HG02884 (cell line): ENCODE measurements around the gene NKX1-2.

Experiments used
- ATAC-seq: cut with Tn5 transposase; IDR thresholded peaks from one replicate; pipeline ENCODE4 v1.9.1; 2021; ENCODE audit warnings: mild to moderate bottlenecking, moderate library complexity; ENCODE audit not compliant: unreplicated experiment

Gene NKX1-2

GRCh38 chr10:124476043-124476725, 26.3 kb upstream of the NKX1-2 start:
- ATAC-seq = no peak

GRCh38 chr10:124474514-124475070, 24.8 kb upstream of the NKX1-2 start:
- ATAC-seq = no peak

DNA sequence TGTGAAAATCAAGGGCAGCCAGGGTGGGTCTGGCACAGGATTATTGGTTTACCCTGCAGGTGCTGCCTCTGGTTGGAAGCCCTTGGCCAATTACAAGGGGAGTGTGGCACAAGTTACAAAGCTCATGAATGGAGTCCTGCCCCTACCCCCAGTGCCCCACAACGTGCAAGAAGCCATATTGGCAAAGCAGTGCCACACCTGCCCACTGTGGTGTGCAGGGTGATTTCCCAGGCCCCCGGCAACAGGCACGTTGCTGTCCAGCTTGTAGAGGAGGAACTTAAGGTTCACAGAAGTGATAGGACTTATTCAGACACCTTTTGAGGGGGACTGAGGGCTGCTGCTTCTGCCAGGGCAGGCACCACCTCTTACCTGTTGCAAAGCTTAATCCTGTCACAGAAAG, 23.2 kb upstream of the NKX1-2 start:
- no peak for ATAC-seq

- ATAC-seq = no peak
Measured at GRCh38 chr10:124472071-124472470, 22.2 kb upstream of the NKX1-2 start.

- ATAC-seq = no peak
Measured at GRCh38 chr10:124470544-124471434, 21.0 kb upstream of the NKX1-2 start.

DNA sequence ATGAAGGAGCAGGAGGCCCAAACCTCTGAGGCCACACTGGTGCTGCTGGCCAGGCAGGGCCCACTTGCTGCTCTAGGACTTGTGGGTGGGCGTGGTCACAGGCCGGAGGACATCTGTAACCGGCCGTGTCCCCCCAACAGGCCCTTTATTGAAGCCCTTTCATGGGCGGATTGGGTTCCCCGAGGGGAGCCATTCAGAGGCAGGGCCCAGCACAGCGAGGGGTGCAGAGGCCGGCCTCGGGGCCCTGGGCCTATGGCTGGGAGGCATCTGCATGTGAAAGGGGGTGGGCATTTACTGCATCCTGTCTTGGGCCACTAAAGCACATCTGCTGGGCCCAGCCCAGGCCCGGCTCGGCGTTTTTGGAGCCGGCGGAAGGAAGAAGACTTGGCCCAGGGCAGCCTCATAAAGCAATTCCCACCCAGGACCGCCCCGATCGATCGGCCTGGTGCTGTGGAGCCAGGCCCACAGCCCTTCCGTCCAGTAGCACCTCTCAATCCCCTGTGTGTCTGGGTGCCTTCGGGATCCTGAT, 20.2 kb upstream of the NKX1-2 start:
- no peak for ATAC-seq

GRCh38 chr10:124468624-124469023, 18.8 kb upstream of the NKX1-2 start:
- ATAC-seq = no peak

- no peak for ATAC-seq
Measured at GRCh38 chr10:124467165-124467564, 17.3 kb upstream of the NKX1-2 start.

- no peak for ATAC-seq
Measured at GRCh38 chr10:124465777-124466488, 16.1 kb upstream of the NKX1-2 start.

- peak; percentile 46 for ATAC-seq
Measured at GRCh38 chr10:124465003-124465776, 15.4 kb upstream of the NKX1-2 start.

- no peak for ATAC-seq
Measured at GRCh38 chr10:124464028-124464965, 14.5 kb upstream of the NKX1-2 start.

GRCh38 chr10:124462348-124462695, 12.5 kb upstream of the NKX1-2 start:
- no peak for ATAC-seq

DNA sequence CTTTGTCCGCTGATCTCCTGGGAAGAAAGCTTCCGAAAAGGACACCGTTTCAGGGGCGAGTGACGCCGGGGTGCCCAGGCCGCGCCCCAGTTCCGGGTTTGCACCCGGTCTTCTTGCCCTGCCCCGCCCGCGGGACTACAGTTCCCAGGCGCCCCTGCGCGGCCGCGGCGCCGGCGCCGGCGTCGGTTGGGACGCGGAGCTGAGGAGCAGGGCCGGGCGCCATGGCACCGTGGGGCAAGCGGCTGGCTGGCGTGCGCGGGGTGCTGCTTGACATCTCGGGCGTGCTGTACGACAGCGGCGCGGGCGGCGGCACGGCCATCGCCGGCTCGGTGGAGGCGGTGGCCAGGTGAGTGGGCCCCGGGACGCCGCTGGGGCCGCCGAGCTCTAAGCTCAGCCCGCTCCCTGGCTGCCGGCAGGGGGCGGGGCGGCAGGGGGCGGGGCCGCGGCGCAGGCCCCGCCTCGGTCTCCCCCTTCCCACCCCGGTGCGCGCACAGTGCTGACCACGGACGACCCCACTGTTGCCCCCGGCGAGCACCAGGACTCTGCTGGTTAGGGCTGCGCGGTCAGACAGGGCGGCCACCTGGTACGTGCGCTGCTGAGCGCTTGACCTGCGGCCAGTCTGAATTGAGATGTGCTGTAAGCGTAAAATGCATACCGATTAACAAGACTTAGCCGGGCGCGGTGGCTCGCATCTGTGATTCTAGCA, 12.0 kb upstream of the NKX1-2 start, which contains the start of gene LHPP:
LHPP (plus strand) TSS at position 182 of the 706 bp plus-strand sequence; CDS start at position 222, 40 bp downstream.
- ATAC-seq = peak; percentile 93

- no peak for ATAC-seq
Measured at GRCh38 chr10:124460144-124460543, 10.3 kb upstream of the NKX1-2 start.

- no peak for ATAC-seq
Measured at GRCh38 chr10:124459395-124459794, 9.6 kb upstream of the NKX1-2 start.

DNA sequence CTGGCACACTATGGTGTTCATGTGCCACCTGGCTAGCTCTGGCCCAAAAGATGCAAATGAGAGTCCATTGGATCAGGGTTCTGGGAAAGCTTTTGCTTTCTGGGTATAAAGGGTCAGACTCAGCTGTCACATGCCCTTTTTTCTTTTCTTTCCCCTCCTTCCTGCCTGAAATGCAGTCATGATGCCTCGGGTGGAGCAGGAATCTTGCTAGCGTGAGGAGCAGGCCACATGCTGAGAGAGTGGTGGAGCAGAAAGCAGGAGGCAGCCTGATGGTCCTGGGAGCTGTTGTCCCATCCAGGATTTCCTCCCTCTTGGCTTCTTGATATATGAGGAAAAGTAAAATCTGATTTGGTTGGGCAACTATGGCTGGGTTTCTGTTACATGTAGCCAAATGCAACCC, 9.1 kb upstream of the NKX1-2 start:
- ATAC-seq = no peak

- ATAC-seq = no peak
Measured at GRCh38 chr10:124458473-124458872, 8.6 kb upstream of the NKX1-2 start.

GRCh38 chr10:124455441-124455840, 5.6 kb upstream of the NKX1-2 start:
- no peak for ATAC-seq
